ENCODE data around the gene FBLIM1.

The FBLIM1 gene

DNA sequence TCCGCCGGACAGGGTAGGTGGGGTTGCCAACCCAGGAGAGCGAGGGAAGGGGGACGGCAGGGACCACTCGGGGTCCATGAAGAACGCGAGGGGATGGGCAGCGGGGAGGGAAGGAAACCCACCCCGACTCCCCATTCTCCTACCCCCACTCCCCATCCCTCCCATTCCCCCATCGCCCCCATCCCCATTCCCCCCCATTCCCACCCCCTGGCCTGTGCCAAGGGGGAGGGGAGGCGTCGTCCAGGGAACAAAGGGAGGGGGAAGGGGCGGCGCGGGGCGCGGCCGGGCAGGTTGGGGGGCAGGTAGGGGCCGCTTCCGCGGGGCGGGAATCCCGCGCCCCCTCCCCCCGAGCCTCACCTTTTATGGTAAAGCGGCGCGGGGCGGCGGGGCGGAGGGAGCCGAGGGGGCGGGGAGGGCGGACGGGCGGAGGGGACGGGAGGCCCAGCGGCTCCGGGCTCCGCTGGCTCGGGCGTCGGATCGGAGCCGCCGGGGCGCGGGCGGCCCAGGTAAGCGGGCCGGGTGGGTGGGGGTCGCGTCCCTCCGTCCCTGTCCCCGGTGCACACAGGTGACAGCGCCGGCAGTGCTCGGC is at the start of gene FBLIM1:
Gene FBLIM1 (plus strand): TSS at position 453 of the 589 bp plus-strand sequence. CDS start 6,189 bp downstream, outside the sequence.
- DNase-seq: no peak

DNA sequence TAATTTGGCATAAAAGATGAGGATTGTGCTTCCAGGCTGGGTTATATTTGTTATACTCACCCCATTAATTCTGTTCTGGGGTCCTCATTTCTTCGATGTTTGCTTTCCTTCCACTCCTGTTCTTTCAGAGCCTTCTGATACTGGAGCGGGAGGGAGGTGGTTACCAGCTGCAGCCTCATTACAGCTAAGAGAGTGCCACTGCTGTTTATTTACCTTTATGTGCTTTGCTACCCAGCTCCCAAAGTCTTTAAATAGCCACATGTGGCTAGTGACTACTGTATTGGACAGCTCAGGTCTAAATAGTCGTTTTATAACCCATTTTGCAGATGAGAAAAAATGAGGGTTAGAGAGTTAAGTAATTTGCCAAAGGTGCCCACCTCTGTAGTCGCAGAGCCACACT is 49.4 kb upstream of the FBLIM1 start:
- no peak for DNase-seq

GRCh38 chr1:15712168-15712567 is 46.4 kb upstream of the FBLIM1 start:
- DNase-seq: no peak

- DNase-seq: no peak
These were observed 44.0 kb upstream of the FBLIM1 start for GRCh38 chr1:15714406-15715136.

GRCh38 chr1:15717418-15718125 is 41.0 kb upstream of the FBLIM1 start:
- no peak for DNase-seq

DNA sequence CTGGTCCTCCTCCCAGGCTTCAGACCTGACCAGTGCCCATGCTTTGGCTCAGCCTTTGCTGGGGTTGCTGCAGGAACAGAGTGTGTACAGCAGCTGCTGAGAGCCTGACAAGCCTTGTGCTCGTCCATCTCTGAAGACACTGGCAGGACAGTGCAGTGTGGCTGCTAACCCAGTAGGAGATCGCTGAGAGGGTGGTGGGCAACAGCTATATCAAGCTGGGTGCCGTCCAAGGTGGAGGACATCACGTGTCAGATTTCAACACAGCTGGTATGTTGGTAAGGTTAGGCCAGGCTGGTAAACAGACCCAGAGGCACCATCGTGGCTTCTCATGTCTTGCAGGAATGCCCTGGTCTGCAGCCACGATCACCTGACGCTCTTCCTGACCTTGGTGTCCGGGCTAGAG is 40.4 kb upstream of the FBLIM1 start:
- DNase-seq: no peak

DNA sequence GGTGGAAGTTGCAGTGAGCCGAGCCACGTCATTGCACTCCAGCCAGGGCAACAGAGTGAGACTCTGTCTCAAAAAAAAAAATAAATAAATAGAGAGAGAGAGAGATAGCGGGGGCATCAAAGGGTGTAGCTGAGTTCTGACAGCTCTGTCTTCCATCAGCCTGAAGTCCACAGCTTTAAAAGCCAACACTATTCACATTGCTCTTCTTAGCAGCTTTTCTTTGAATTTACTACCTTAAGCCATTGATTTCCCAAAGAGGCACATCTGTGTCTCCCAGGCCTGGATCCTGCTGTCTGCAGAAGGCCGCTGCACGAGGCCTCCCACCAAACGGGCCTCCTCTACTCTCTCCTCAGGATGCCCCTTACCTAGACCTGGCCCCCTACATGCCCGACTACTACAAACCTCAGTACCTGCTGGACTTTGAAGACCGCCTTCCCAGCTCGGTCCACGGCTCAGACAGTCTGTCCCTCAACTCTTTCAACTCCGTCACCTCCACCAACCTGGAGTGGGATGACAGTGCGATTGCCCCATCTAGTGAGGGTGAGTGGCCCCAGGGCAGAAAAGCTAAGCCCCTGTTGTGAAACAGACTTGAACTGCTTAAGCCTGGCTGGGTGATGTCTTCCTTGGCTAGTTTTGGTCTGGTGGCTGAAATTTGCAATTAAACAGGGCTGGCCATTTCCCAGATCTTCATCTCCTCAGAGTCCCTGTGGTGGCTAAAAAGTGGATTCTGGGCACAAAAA is 39.0 kb upstream of the FBLIM1 start:
- DNase-seq: no peak

DNA sequence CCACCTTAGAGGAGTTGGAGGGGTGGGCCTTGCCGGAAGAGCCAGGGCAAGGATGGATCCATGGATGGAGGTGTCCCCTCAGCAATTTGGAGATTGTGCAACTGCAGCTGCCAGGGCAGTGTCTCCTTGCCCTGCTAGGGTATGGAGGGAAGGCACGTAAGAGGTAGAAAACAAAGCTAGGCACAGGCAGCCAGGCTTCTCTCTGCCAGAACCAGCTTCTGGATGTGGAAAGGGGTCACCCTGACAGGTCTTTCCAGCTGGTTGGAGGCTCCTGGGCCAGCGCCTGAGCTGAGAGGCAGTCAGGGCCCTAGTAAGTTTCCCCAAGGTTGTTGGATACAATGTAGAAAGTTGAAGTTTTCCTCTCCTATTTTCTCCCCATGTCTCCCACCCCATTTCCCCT is 37.7 kb upstream of the FBLIM1 start:
- DNase-seq: no peak

GRCh38 chr1:15722411-15722810 is 36.2 kb upstream of the FBLIM1 start:
- no peak for DNase-seq

- DNase-seq: no peak
These were observed 35.6 kb upstream of the FBLIM1 start for GRCh38 chr1:15722836-15723532.

GRCh38 chr1:15723631-15724246 is 34.9 kb upstream of the FBLIM1 start:
- no peak for DNase-seq

- no peak for DNase-seq
These were observed 33.4 kb upstream of the FBLIM1 start for GRCh38 chr1:15724949-15725880.

DNA sequence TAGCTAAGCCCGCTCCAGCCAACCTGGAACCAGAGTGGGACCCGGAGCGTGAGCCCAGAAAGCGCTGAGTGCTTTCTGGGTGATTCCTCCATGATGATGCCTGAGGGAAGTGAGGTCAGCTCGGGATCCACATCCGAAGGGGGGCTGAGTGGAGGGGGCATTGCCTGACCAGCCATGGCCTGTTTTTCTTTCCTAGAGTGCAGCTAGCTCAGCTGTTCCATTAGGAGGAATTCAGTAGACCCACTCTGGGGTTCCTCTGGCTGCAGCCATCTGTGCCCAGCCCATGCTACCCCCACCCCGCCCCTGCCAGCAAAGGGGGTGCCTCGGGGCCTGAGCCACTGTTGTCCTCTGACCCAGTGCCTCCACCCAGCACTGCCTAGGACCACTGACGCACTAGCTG is 32.1 kb upstream of the FBLIM1 start:
- no peak for DNase-seq

GRCh38 chr1:15727021-15727420 is 31.6 kb upstream of the FBLIM1 start:
- no peak for DNase-seq

DNA sequence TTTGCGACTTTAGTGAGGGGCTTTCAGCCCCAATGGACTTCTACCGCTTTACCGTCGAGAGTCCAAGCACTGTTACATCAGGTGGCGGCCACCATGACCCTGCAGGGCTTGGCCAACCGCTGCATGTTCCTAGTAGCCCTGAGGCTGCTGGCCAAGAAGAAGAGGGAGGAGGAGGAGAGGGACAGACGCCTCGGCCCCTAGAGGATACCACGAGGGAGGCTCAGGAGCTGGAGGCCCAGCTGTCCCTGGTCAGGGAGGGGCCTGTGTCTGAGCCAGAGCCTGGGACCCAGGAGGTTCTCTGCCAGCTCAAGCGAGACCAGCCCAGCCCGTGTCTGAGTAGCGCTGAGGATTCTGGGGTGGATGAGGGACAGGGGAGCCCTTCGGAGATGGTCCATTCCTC is 31.2 kb upstream of the FBLIM1 start:
- no peak for DNase-seq

DNA sequence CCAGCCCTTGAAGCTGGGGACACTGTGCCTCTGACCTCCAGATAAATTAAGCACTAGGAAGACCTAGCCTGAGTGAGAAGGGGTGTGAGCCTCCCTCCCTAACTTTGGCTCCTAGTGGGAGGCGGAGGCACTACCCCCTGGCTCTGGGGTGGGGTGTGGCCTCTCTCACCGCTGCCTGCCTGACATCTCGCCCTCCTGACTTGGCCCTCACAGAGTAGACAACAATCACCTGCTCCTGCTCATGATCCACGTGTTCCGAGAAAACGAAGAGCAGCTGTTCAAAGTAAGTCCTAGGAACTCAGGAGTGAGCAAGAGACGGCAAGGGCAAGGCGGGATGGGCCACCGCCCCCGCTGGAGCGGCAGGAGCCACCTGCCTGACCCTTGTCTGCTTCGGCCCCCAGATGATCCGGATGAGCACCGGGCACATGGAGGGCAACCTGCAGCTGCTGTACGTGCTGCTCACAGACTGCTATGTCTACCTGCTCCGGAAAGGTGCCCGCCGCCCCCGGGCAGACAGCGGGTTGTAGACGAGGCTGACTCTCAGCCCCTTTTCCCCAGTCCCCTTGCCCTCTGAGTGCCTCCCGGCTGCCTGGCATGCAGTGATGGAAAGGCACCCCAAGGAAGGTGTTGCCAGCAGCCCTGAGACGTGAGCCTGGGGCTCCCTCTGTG is 30.6 kb upstream of the FBLIM1 start:
- DNase-seq: no peak

GRCh38 chr1:15728937-15729657 is 29.5 kb upstream of the FBLIM1 start:
- no peak for DNase-seq

DNA sequence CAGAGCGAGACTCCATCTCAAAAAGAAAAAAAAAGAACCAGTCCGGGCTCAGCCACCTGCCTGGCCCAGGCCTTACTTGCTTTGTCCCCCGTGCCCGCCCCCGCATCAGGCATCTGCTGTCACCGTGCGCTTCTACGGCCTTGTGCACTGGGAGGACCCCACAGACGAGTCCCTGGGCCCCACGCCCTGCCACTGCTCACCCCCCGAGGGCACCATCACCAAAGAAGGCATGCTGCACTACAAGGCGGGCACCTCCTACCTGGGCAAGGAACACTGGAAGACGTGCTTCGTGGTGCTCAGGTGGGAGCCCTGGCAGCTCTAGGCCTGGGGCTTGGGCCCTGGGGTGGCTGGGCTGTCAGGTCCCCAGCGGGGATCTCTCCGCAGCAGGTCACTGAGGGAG is 28.2 kb upstream of the FBLIM1 start:
- DNase-seq: no peak

DNA sequence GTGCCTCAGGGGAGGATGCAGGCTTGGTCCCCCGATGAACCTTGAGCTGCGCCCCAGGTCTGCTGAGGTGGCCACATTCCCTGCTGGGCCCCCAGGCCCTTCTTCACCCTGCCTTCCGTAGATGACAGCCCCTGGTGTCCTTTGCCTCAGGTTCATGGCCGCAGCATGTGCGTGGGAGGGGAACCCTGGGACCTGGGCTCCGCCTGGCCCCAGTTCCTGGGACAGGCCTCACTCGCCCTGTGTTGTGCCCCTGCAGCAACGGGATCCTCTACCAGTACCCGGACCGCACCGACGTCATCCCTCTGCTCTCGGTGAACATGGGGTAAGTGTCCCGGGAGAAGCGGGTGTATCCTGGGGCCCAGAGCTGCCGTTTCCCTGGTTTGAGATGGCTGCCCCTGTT is 27.7 kb upstream of the FBLIM1 start:
- DNase-seq: no peak
